Nephron (organoid): ENCODE data around the gene CERS1.
A peak's percentile ranks its signal among the peaks of the same experiment; 100 is the strongest.

Experiments used
- H3K27ac Mint-ChIP-seq, 3 experiments: 2 replicates each; pipeline ENCODE4 v1.8.0; 2020; ENCODE audit warnings: mixed read lengths in 3 of 3, mild to moderate bottlenecking in 2 of 3, moderate library complexity in 1 of 3
- H3K27me3 Mint-ChIP-seq: 2 replicates; pipeline ENCODE4 v1.8.0; 2021; ENCODE audit warnings: low read depth, mild to moderate bottlenecking, moderate library complexity, mixed read lengths
- H3K36me3 Mint-ChIP-seq: 2 replicates; pipeline ENCODE4 v1.8.0; 2020; ENCODE audit warnings: low read depth, mixed read lengths
- H3K4me1 Mint-ChIP-seq: 2 replicates; pipeline ENCODE4 v1.8.0; 2020; ENCODE audit warnings: mixed read lengths
- H3K4me3 Mint-ChIP-seq, 3 experiments: 2 replicates each; pipeline ENCODE4 v1.8.0; 2020; ENCODE audit warnings: mild to moderate bottlenecking in 3 of 3, mixed read lengths in 3 of 3, moderate library complexity in 2 of 3
- H3K9me3 Mint-ChIP-seq: 2 replicates; pipeline ENCODE4 v1.8.0; 2020; ENCODE audit warnings: mixed read lengths
- TF ChIP-seq, protein P1 (sequence below), 3 experiments: fragments of 200-600 bp; sonication (generic); IDR thresholded peaks; one replicate each; pipeline ENCODE4 v1.5.0; 2021; ENCODE audit warnings: antibody characterized with exemption in 3 of 3; ENCODE audit not compliant: unreplicated experiment in 3 of 3

Gene CERS1, protein sequence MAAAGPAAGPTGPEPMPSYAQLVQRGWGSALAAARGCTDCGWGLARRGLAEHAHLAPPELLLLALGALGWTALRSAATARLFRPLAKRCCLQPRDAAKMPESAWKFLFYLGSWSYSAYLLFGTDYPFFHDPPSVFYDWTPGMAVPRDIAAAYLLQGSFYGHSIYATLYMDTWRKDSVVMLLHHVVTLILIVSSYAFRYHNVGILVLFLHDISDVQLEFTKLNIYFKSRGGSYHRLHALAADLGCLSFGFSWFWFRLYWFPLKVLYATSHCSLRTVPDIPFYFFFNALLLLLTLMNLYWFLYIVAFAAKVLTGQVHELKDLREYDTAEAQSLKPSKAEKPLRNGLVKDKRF

DNA sequence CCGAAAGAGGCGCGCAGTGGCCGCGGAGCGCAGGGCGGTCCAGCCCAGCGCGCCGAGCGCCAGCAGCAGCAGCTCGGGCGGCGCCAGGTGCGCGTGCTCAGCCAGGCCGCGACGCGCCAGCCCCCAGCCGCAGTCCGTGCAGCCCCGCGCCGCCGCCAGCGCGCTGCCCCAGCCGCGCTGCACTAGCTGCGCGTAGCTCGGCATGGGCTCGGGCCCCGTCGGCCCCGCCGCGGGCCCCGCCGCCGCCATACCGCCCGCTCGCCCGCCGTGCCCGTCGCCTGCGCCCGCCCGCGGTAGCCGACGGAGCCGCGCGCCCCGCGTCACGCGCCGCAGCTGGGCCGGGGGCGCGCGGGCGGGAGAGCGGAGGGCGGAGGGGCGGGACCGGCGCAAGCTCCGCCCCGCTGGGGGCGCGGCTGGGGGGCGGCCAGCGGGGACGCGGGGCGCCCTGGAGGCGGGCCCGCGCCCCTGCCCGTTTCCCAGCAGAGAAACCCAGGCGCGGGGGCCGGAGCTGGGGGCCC is at the start of gene CERS1:
Gene CERS1 (minus strand): TSS at position 335 of the 518 bp plus-strand sequence. CDS start 86 bp downstream, at position 249.
- Mint-ChIP-seq H3K36me3 (no peaks in the 10 kb centered on the region), H3K27ac (no peak within 1 kb of the TSS), H3K4me1 (no peaks in the 10 kb centered on the region), H3K4me3 (peak within 1 kb of the TSS; percentile 85 to 90 (median 89)), H3K9me3 (no peaks in the 10 kb centered on the region), H3K27me3 (no peaks in the 10 kb centered on the region)
- TF ChIP-seq, protein P1, sequence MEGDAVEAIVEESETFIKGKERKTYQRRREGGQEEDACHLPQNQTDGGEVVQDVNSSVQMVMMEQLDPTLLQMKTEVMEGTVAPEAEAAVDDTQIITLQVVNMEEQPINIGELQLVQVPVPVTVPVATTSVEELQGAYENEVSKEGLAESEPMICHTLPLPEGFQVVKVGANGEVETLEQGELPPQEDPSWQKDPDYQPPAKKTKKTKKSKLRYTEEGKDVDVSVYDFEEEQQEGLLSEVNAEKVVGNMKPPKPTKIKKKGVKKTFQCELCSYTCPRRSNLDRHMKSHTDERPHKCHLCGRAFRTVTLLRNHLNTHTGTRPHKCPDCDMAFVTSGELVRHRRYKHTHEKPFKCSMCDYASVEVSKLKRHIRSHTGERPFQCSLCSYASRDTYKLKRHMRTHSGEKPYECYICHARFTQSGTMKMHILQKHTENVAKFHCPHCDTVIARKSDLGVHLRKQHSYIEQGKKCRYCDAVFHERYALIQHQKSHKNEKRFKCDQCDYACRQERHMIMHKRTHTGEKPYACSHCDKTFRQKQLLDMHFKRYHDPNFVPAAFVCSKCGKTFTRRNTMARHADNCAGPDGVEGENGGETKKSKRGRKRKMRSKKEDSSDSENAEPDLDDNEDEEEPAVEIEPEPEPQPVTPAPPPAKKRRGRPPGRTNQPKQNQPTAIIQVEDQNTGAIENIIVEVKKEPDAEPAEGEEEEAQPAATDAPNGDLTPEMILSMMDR (IDR thresholded peaks at IDR 0.05; ENCODE audit: unreplicated experiment in 3 of 3) = no peak

DNA sequence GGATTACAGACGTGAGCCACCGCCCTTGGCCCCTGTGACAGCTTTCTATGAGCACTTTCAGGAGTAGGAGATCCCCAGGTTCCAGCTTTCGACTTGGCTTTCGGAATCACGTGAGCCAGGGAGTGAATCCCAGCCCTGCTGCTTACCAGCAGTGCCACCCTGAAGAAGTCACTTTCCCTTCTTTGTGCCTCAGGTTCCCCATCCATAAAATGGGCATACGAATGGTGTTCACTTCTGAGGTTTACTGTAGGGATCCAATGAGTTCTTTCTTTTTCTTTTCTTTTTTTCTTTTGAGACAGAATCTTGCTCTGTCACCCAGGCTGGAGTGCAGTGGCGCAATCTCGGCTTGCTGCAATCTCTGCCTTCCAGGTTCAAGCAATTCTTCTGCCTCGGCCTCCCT is 49.3 kb upstream of the CERS1 start:
- Mint-ChIP-seq H3K27me3 (no peaks in the 10 kb centered on the region), H3K9me3 (no peaks in the 10 kb centered on the region), H3K4me3 (no peak overlapping the region), H3K27ac (no peak overlapping the region), H3K36me3 (peaks cover 5% of the 10 kb centered on the region), H3K4me1 (peaks cover 5% of the 10 kb centered on the region)
- TF ChIP-seq, protein P1 (IDR thresholded peaks at IDR 0.05; ENCODE audit: unreplicated experiment in 3 of 3) = no peak

DNA sequence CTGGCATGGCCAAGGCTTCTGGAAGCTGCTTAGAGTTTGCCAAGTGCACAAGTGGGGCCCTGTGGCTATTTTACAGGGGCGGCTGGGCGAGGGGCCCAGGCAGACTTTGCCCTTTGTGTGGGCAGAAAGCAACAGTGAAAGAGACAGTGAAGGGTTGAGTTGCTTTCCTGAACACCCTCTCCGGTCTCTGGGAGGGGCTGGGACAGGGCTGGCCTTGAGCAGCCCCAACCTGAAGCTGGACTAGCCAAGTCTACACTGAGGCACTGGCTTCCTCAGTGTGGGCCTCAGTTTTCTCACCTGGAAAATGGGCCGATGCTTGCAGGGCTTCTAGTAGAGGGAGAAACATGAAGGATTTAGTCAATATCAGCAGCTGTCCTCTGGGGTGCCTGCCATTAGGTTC is 47.5 kb upstream of the CERS1 start:
- Mint-ChIP-seq H3K27ac (no peak overlapping the region), H3K4me1 (peaks cover 8% of the 10 kb centered on the region), H3K36me3 (peaks cover 9% of the 10 kb centered on the region), H3K27me3 (no peaks in the 10 kb centered on the region), H3K4me3 (peak overlapping the region; percentile 35 to 65 (median 52)), H3K9me3 (no peaks in the 10 kb centered on the region)
- TF ChIP-seq, protein P1 (IDR thresholded peaks at IDR 0.05; ENCODE audit: unreplicated experiment in 3 of 3) = no peak

DNA sequence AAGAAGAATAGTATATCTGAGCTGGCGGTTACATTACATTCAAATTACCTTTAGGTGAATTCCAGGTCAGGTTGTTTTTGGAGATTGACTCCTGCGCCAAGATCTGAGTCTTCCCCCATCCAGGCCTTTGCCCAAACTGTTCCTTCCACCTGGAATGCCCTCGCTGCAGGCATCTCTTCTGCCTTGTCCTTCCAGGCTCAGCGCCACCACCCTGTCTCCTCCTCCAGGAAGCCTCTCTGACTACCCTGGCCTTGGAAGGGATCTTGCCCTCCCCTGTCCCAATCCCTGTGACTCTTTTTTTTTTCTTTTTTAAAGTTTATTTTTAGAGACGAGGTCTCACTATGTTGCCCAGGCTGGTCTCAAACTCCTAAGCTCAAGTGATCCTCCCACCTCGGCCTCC is 46.7 kb upstream of the CERS1 start:
- Mint-ChIP-seq H3K4me3 (peak overlapping the region; percentile 76 to 83 (median 77)), H3K27ac (peak overlapping the region in 1 of 3 experiments; percentile 38), H3K9me3 (no peaks in the 10 kb centered on the region), H3K4me1 (peaks cover 8% of the 10 kb centered on the region), H3K36me3 (peaks cover 16% of the 10 kb centered on the region), H3K27me3 (no peaks in the 10 kb centered on the region)
- TF ChIP-seq, protein P1 (IDR thresholded peaks at IDR 0.05; ENCODE audit: unreplicated experiment in 3 of 3) = no peak

DNA sequence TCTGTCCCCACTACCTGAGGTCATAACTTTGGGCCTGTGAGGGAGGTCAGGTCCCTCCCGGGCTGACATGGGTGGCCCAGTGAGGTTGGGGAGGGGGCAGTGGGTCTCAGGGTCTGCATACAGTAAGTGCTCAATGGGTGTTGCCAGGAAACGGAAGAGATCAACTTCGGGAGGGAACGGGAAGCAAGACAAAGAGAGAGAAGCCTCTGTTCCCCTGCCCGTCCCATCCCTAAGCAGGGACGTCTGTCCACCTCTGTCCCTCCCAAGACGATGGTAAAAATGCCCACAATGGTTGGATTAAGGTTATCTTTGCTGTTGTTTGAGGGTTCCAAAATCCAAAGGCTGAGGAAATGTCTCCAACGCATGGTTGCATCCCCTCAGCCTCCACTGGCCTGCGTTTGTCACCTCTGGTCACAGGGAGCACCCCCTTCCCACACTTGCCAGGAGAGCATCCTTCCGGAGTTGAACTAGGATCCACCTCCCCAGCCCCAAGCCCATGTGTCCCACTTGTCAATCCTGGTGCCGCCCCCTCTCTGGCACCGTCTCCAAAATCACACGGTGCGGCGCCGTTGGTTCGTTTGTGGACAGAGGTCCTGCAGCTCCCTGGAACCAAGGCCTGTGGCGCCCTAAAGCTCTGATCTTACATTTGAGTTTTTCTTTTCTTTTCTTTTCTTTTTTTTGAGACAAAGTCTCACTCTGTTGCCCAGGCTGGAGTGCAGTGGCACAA is 45.8 kb upstream of the CERS1 start:
- H3K4me3 Mint-ChIP-seq = peak overlapping the region; percentile 76 to 83 (median 77)
- H3K4me1 Mint-ChIP-seq = peaks cover 8% of the 10 kb centered on the region
- H3K27ac Mint-ChIP-seq = peak overlapping the region in 1 of 3 experiments; percentile 22
- TF ChIP-seq, protein P1 (IDR thresholded peaks at IDR 0.05; ENCODE audit: unreplicated experiment in 3 of 3) = no peak
- H3K27me3 Mint-ChIP-seq = no peaks in the 10 kb centered on the region
- peaks cover 25% of the 10 kb centered on the region for H3K36me3 Mint-ChIP-seq
- no peaks in the 10 kb centered on the region for H3K9me3 Mint-ChIP-seq
